ENCODE data around the gene FADS6.

DNA sequence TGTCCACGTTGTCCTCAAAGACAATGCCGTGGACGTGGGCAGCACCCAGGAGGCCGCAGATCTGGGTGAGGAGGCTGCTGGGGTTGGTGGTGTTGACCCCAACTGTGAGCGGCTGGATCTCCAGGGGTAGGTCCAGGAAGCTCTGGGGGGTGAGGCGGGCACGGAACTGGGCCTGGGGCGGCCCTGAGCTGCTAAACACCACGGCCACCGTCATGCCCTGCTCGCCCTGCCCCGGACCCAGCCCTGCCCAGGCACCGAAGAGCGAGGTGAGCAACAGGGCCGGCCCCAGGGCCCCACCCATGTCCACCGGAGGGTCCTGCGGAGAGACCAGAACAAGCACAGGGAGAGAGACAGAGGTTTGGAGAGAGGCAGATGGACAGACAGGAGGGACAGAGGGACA is 38.6 kb downstream of the FADS6 start:
- TF ChIP-seq, protein P1, sequence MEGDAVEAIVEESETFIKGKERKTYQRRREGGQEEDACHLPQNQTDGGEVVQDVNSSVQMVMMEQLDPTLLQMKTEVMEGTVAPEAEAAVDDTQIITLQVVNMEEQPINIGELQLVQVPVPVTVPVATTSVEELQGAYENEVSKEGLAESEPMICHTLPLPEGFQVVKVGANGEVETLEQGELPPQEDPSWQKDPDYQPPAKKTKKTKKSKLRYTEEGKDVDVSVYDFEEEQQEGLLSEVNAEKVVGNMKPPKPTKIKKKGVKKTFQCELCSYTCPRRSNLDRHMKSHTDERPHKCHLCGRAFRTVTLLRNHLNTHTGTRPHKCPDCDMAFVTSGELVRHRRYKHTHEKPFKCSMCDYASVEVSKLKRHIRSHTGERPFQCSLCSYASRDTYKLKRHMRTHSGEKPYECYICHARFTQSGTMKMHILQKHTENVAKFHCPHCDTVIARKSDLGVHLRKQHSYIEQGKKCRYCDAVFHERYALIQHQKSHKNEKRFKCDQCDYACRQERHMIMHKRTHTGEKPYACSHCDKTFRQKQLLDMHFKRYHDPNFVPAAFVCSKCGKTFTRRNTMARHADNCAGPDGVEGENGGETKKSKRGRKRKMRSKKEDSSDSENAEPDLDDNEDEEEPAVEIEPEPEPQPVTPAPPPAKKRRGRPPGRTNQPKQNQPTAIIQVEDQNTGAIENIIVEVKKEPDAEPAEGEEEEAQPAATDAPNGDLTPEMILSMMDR (conservative IDR thresholded peaks at IDR 0.05; ENCODE audit: low read length), result no peak
- TF ChIP-seq EZH2phosphoT487 (IDR thresholded peaks at IDR 0.05; ENCODE audit: borderline replicate concordance), result no peak

Measured in Loucy (cell line).